Limb (tissue), 2 donors: ENCODE results near the gene IFTAP.

Experiments
- DNase-seq, 2 donors: peaks; one replicate each; pipeline ENCODE4 v3.0.0-alpha.2; 2016; ENCODE audit errors: extremely low spot score in 2 of 2

The IFTAP gene

DNA sequence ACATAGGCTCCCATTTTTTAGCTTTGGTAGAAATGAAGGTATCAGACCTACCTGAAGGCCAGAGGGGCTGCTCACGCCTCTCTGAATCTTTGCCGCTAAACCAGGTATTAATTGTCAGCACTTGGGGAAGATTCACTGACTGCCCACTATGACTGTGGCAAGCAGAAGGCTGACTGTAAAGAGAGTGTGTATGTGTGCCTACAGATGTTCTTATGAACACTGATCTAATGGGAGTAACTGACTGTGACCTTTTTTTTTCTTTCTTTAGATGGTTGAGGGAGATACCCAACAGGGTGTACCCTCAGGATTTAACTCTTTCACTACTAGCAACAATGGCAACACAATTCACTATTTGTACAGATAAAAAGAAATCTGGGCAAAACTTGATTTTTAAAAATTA lies 3.7 kb downstream of the IFTAP start, which contains the start of gene RAG2:
TSS of gene RAG2 (minus strand) at position 186 of the 400 bp plus-strand sequence. CDS start 4,068 bp downstream, outside the sequence.
- DNase-seq = no peak

GRCh38 chr11:36600180-36600579 lies 5.9 kb downstream of the IFTAP start:
- DNase-seq = no peak

GRCh38 chr11:36601155-36601554 lies 6.9 kb downstream of the IFTAP start:
- DNase-seq = no peak

DNA sequence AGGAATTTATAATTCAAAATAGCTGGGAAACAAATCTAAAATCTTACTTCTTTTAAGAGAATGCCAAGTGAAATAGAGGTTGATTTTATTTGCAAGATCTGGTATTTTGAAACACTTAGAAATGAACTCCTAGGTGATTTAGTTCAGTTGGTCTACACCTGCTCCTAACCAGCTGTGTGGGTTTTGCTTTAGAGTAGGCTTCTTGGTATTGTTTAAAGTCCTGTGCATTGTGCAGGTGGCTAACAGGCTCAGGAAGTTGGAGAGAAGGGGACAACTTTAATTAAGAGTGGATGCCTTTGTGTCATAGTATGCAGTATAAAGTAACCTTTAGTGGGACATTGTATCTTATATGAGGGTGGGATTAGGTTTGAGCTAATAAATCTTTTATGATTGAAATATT lies 7.8 kb downstream of the IFTAP start:
- DNase-seq = no peak

DNA sequence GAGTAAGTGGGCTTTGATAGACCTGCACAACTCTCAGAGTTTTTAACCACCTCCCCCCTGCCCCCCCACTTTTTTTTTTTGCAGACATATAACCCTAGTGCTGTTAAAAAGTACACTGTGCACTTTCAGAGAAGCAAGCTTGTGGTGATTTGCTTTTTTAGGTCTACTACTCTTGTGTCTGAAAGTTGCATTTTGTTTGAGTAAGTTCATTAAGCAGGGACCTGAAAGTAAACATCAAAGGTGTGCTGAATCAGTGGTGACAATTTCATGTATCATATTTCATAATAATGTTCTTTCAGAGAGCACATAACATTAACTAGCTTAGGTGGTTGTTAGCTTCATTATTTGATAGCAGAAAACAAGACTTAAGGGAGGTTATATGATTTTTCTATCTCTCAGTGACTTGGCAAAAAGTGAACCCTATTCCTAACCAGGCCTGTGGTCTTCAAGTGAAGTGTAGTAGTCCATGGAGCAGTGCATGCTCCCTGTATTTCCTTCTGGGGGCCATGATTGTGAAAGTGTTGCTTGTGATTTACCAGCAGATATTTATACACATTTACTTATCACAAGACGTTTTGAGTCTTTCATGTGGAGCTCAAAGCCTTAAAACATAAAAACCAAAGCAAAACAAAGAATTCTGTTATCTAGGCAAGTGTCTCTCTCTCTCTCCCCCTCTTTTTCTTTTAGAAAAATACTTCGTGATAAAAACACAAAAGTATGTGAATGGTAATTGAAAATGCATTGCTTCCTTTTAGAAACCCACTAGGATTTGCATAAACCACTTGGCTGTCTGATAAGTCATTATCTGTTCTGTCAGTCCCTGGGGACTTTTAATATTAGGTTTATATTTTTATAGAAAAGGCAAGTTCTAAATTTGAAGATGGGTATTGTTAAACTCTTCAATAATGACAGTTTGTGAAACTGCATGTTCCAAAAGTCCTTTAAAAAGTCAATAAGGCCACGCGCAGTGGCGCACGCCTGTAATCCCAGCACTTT lies 11.2 kb downstream of the IFTAP start:
- no peak for DNase-seq

GRCh38 chr11:36608491-36609199 lies 14.3 kb downstream of the IFTAP start:
- no peak for DNase-seq

GRCh38 chr11:36609383-36609782 lies 15.1 kb downstream of the IFTAP start:
- DNase-seq = no peak

DNA sequence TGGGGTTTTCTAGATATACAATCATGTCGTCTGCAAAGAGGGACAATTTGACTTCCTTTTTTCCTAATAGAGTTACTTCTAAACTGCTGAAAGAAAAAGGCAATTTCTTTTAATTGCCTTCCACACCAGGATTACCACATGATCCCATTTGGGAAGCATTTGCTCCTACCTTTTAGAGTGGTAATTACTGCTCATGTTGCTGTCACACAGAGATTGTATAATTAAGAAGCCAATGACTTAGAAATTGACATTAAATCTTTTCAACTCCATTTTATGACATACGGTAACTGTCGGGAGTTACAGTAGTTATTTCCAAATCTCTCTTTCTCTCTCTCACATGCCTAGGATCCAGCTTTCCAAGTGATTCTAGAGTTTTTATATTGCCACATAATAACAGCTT lies 21.5 kb downstream of the IFTAP start:
- DNase-seq = no peak

DNA sequence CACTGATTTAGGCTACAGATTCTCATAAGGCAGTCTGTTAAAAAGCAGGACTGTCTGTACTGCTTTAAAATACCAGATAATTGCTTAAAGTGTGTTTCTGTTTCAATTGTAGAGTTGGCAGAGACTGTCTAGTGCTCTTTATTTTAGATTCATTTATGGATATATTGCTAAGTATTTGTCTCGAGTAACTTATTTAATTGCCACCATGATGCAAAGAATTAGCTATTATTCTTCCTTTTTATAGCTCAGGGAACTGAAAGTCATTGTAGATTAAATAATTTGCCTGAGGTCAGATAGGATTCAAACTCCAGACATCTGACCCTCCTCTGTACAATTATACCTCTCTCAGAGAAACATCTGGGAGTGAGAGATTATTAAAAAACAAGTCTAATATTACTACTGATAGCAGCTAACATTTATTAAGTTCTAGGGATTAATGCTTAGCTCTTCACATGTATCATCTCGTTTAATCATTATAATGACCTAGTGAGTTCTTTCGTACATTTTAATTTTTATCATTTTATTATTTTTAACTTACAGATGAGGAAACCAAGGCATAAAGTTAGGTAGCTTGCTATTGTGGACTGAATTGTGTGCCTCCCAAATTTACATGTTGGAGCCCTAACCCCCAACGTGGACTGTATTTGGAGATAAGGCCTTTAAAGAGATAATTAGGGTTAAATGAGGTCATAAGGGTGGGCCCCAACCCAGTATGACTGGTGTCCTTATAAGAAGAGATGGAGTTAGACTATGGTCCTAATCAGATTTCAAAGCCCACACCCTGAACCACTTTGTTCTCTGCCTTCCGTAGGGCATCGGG lies 23.5 kb downstream of the IFTAP start:
- DNase-seq = no peak

DNA sequence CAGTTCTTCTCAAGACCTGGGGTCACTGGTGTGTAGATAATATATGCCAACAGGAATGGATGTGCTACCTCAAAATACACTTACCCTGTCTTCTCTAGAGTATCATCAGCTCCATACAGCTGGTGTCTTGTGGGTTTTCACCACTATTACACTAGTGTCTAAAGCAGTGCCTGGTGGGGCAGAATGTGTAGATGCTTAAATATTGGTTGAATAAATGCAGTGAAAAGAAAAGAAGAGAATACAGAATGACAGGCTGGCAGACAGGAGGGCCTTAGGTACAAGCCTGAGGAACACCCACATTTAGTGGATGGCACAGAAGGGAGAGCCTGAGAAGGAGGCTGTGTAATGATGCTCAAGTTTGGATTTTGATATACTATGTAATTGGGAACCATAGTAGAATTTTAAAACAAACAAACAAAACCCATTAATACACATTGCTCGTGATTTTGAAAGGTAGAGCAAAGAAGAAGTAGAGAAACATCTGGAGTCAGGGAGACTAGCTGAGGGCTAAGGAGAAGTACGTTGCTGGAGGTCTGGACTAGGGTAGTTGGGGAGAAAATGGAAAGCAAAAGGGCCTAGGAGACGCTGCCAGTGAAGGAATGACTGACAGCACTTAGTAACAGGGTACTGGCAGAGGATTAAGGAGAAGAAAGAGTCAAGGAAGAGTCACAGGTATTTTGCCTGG lies 24.2 kb downstream of the IFTAP start:
- no peak for DNase-seq

GRCh38 chr11:36619502-36619901 lies 25.2 kb downstream of the IFTAP start:
- DNase-seq = peak in 1 of 2 donors; percentile 25

- DNase-seq = no peak
Measured at GRCh38 chr11:36620246-36620645, 25.9 kb downstream of the IFTAP start.

DNA sequence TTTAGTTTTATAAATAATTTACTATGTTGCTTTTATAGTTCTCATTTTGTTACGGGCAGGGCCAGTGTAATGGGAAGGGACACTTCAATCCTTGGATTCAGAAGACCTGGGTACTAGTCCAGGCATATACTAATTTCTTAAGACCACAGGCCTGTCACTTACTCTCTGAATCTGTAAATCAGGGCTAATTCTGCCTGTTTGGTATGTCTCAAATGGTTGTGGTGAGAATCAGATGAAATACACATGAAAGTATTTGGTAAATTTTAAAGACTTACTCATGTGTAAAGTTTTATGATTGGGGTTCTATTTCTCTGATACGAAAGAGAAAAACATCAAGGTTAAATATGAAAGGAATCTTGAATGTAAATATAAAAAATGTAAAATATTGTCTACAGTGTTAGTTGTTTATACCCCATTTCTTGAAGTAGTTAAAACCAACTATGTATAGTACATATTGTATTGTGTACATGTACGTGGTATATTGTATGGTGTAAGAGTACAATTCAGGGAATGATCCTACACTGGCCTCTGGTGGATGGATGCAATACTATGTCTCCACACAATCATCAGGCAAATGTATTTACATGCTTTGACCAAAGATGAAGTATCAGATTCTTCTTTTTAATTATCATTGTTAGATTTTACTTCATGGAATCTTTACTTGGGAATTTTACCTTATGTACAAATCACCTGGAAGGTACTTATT lies 28.3 kb downstream of the IFTAP start:
- DNase-seq = peak in 1 of 2 donors; percentile 32

GRCh38 chr11:36623494-36623893 lies 29.2 kb downstream of the IFTAP start:
- DNase-seq = no peak

DNA sequence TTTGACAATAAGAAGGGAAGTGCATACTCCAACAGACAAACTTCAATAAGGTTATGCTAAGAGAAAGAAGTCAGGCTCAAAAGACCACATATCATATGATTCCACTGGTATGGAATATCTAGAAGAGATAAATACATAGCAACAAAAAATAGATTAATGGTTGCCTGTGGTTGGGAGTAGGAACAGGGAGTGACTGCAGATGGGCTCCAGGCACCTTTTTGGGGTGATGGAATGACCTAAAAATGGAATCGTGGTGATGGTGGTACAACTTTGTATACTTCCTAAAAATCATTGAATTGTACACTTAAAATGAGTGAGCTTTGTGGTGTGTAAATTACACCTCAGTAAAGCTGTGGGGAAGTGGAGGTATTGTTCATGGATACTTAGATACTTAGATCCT lies 32.7 kb downstream of the IFTAP start:
- DNase-seq = no peak

DNA sequence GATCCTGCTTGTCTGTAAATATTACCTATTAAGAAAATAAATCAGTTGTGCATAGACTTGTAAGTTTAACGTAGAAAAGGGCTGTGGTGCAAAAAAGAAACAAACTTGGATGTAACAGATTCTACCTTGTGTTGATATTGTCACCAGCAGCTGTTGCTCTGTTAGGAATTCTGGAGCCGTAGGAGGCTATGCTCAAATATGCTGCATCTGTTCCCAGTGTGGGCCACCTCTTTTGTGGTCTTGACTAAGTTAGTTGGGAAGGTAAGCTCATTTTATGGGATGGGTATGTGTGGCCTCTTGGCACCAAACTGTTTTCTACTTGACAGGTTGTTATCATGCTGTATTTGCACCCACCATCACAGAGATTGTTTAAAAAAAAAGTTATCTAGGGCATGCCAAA lies 33.2 kb downstream of the IFTAP start:
- no peak for DNase-seq

GRCh38 chr11:36628141-36628540 lies 33.8 kb downstream of the IFTAP start:
- DNase-seq = no peak

DNA sequence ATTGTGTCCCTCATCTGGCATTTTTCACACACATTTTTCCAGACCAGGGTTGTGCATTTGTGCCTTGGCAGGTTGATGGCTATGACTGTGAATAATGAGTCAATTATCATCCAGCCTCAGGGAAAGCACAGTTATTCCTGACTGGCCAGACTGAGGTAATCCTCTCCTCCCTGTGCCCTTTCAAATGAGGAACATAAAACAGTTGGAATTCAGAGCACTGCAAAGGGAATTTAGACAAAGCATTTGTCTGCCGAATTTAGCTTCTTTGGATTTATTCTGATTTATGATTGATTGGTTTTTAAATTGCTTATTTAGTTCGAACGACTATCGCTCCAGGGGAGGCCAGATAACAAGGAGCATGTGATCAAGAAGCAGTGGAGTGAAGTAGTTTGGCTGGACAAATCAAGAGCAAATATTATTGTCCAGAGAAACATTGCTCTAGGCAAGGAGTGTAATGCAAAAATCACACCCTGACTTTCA lies 34.5 kb downstream of the IFTAP start:
- DNase-seq = no peak

- DNase-seq = no peak
Measured at GRCh38 chr11:36631774-36632173, 37.5 kb downstream of the IFTAP start.
